ENCODE data around the gene SLCO1C1.

Gene SLCO1C1

DNA sequence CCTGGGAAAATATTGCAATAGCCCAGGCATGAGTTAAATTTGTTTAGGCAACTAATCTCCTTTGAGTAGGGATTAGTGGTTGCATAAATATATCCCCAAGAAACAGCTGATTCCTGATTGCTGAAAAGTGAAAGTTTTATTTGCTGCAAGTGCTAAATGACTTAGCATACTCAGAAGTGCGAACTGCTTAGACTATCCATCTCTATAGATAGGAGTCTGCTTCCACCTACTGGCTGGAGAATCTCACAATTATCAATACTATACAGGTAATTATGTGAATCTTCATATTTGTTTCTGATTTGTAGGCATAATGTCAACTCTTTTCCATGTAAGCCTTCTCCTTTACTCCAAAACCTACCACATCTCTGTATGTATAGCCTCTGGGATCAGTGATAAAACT is 103.4 kb downstream of the SLCO1C1 start:
- DNase-seq, result no peak

DNA sequence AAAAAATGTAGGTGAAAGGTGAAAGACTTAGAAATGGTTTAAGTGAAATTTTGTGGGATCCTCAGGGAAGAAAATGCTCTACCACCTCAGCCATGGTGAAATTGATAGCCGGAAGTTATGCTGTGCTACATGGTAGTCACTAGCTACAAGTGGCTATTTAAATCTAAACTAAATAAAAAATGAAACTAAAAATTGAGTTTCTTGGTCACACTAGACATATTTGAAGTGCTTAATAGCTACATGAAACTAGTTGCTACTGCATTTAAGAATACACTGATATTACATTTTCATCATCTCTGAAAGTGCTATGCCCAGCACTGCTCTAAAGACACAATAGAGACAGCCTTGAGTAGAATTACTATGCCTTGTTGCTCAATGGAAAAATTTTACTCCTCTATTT is 105.0 kb downstream of the SLCO1C1 start:
- DNase-seq, result no peak

DNA sequence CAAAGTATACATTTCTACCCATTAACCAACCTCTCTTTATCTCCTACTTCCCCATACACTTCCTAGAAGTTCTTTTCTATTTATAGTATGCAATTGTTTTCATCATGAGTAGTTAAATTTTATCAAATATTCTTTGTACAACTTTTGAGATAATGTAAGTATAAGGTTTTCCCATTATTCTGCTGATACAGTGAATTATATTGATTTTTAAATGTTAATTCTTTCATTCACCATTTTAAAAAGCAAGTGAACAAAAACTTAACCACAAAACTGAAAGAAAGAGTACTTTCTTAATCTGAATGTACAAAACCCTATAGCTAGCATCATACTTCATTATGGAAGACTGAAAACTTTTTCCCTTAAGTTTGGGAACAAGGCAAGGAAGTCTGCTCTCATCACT is 105.9 kb downstream of the SLCO1C1 start:
- no peak for DNase-seq

All from amygdala (tissue), 56 donors.